COLO668 (cell line): ENCODE data around the gene LY9.
"Not testable (repeated sequence)": the region's sequence is repeated elsewhere in the genome, so short reads cannot be mapped to it uniquely, and the experiment has no call there.

Experiments used
- DNase-seq: peaks from one replicate; lab custom pipeline; 2025; ENCODE audit not compliant: unreplicated experiment; lab: John Stamatoyannopoulos, UW

LY9 gene

DNA sequence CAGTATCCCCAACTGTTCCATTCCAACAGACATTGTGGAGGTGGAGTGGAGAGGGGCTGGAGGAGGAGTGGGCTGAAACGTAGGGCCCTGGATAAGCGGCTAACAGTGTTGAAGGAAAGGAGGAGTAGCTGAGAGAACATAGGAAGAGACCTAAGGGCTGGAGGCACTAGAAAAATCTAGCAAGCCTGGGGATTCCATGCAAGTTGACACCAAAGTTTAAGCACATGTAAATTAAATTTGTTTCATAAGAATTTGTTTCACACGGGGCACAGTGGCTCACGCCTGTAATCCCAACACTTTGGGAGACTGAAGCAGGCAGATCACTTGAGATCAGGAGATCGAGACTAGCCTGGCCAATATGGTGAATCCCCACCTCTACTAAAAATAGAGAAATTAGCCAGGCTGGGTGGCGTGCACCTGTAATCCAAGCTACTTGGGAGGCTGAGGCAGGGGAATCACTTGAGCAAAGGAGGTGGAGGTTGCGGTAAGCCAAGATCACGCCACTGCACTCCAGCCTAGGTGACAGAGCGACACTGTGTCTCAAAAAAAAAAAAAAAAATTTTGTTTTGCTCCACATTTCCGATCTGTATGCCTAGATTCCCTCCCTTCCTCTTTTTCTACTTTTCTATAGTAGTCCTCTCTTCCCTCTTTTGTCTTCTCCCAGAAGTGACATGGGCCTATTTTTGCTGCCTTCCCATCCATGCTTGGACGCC is 67.2 kb downstream of the LY9 start:
- DNase-seq = no peak

GRCh38 chr1:160863774-160864131 is 67.8 kb downstream of the LY9 start:
- no peak for DNase-seq

DNA sequence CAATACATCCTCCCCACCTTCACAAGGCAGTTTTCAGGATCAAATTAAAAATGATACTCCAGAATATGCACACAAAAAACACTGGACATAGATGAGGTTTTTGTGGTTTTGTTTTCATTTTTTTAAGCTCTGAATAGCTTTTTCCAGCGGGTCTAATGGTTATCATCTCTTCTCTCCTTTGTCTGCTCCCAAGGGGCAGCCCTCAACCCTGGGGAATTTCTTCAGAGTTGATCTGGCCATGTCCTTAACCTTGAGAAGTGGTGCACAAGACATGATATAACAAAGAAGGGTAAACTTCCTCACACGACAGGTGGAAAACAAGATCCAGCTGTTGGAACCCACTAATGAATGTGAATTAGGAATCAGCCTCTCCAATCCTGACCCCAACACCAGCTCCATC is 68.2 kb downstream of the LY9 start:
- no peak for DNase-seq

GRCh38 chr1:160865337-160865736 is 69.4 kb downstream of the LY9 start:
- no peak for DNase-seq

GRCh38 chr1:160866001-160866694 is 70.2 kb downstream of the LY9 start:
- DNase-seq = no peak

GRCh38 chr1:160866695-160867260 is 70.8 kb downstream of the LY9 start:
- DNase-seq = no peak

DNA sequence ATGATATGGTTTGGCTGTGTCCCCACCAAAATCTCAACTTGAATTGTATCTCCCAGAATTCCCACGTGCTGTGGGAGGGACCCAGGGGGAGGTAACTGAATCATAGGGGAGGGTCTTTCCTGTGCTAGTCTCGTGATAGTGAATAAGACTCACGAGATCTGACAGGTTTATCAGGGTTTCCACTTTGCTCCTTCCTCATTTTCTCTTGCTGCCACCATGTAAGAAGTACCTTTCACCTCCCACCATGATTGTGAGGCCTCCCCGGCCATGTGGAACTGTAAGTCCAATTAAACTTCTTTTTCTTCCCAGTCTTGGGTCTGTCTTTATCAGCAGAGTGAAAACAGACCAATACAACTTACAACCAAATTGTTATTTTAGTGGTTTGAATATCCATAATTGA is 71.7 kb downstream of the LY9 start:
- not testable (repeated sequence) for DNase-seq

DNA sequence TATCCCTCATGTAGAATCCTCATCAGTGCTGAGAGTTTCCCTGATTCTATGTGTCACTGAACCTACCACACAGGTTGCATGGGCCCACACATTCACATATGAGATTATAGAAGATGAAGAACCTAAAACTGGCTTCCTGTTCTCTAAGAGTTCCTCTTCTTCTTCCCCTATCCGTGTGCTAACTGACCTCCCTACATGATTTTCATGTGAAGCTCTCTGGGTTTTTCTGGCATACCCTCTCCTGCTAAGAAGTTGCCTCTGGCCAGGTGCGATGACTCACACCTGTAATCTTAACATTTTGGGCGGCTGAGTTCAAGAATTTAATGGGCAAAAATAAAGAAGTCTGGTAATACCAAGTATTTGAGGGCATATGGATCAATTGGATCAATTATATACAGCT is 72.2 kb downstream of the LY9 start:
- no peak for DNase-seq

GRCh38 chr1:160874935-160875334 is 79.0 kb downstream of the LY9 start:
- no peak for DNase-seq

DNA sequence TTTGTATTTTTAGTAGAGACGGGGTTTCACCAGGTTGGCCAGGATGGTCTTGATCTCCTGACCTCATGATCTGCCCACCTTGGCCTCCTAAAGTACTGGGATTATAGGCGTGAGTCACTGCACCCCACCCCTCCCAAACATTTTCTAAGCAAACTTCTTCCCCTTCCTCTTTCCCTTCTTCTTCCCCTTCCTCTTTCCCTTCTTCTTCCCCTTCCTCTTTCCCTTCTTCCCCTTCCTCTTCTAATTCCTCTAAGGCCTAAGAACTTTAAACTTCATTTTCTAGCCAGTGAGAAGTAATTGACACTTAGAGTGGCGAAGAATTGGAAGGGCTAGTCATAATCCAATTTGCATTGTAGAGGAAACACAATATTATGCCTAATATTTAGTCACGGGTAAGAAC is 79.6 kb downstream of the LY9 start:
- DNase-seq = not testable (repeated sequence)

GRCh38 chr1:160876311-160876710 is 80.3 kb downstream of the LY9 start:
- DNase-seq = no peak

DNA sequence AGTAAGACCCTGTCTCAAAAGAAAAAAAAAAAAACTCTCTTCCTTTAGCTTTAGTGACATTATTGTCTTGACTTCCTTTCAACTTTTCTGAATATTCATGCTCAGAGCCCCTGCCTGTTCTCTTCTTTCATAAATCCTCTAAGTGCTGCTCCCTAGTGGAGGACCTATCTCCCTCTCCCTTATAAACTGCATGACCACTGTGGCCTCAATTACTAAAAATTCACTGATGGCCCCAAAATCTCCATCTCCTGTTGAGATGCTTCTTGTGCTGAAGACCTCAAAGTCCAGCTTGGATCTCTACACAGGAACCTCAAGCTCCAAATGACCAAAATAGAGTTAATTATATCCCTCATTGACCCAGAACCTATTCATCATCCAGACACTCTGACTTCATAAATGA is 81.2 kb downstream of the LY9 start:
- DNase-seq = no peak
